CD4-positive, CD25-positive, alpha-beta regulatory T cell (primary cell): ENCODE data around the gene METTL27. TPM values are rescaled to one million over a fixed set of nuclear protein-coding genes. Genes with fewer than 3 reads are reported as not detected.
A peak's percentile ranks its signal among the peaks of the same experiment; 100 is the strongest.
"Not testable (repeated sequence)": the region's sequence is repeated elsewhere in the genome, so short reads cannot be mapped to it uniquely, and the experiment has no call there.

Source experiments
- ATAC-seq, 2 donors: fragments of 150-1000 bp; cut with Tn5 transposase; one replicate each; pipeline ENCODE4 v1.10.0; 2021; ENCODE audit warnings: low read depth in 2 of 2, moderate number of reproducible peaks in 2 of 2, moderate library complexity in 1 of 2
- DNase-seq, 3 donors: peaks; one replicate each; pipeline versions ENCODE4 v3.0.0 to v3.0.0-alpha.2; 2012 to 2022; ENCODE audit warnings: mixed read lengths in 1 of 3
- H3K27ac ChIP-seq: one replicate; pipeline ENCODE4 v1.7.0; 2013; ENCODE audit warnings: mild to moderate bottlenecking, low read length; ENCODE audit not compliant: insufficient read depth, poor library complexity, severe bottlenecking
- H3K27me3 ChIP-seq: one replicate; pipeline ENCODE4 v1.7.0; 2013; ENCODE audit warnings: low read length; ENCODE audit not compliant: control insufficient read depth, insufficient read depth
- H3K36me3 ChIP-seq: one replicate; pipeline ENCODE4 v1.7.0; 2013; ENCODE audit warnings: mild to moderate bottlenecking, low read length, moderate library complexity; ENCODE audit not compliant: control insufficient read depth, insufficient read depth
- H3K4me1 ChIP-seq: 2 replicates; pipeline ENCODE4 v1.7.0; 2013; ENCODE audit warnings: mild to moderate bottlenecking, low read length; ENCODE audit not compliant: insufficient read depth, control insufficient read depth, poor library complexity, severe bottlenecking
- H3K4me3 ChIP-seq: one replicate; pipeline ENCODE4 v1.7.0; 2013; ENCODE audit warnings: low read depth, mild to moderate bottlenecking, low read length, moderate library complexity
- H3K9me3 ChIP-seq, 2 experiments: 1 replicate in 1 of 2; 2 replicates in 1 of 2; pipeline ENCODE4 v1.7.0; 2013; ENCODE audit warnings: low read length in 2 of 2, mild to moderate bottlenecking in 1 of 2, moderate library complexity in 1 of 2; ENCODE audit not compliant: control insufficient read depth in 2 of 2
- H3K27ac Mint-ChIP-seq, 3 donors: one replicate each; pipeline ENCODE4 v1.8.0; 2020 to 2022; ENCODE audit warnings: mild to moderate bottlenecking in 3 of 3, mixed read lengths in 3 of 3, moderate library complexity in 2 of 3
- H3K27me3 Mint-ChIP-seq: one replicate; pipeline ENCODE4 v1.8.0; 2022; ENCODE audit warnings: mild to moderate bottlenecking, mixed read lengths
- H3K36me3 Mint-ChIP-seq: one replicate; pipeline ENCODE4 v1.8.0; 2020; ENCODE audit warnings: mixed read lengths
- H3K4me1 Mint-ChIP-seq, 4 donors: one replicate each; pipeline ENCODE4 v1.8.0; 2020 to 2022; ENCODE audit warnings: mixed read lengths in 4 of 4, mild to moderate bottlenecking in 1 of 4
- H3K4me3 Mint-ChIP-seq, 4 donors: one replicate each; pipeline ENCODE4 v1.8.0; 2020 to 2022; ENCODE audit warnings: mild to moderate bottlenecking in 4 of 4, mixed read lengths in 4 of 4, moderate library complexity in 3 of 4
- H3K9me3 Mint-ChIP-seq, 7 donors: one replicate each; pipeline ENCODE4 v1.8.0; 2020 to 2022; ENCODE audit warnings: mixed read lengths in 7 of 7, mild to moderate bottlenecking in 3 of 7, moderate library complexity in 2 of 7
- polyA plus RNA-seq, 4 donors: library from polyadenylated mRNA; unstranded; fragments of 300-500 nt; fragmentation: Illumina TruSeq; gene quantifications; one replicate each; pipeline ENCODE4 v1.2.3, GENCODE V29; 2021
- total RNA-seq: library from RNA; stranded (reverse); gene quantifications from one replicate; pipeline ENCODE4 v1.2.3, GENCODE V29; 2022

Gene METTL27
- total and polyA plus RNA-seq, 5 donors from 2014 or later = 1.1 to 29.1 (median 2.9) TPM

- Mint-ChIP-seq H3K4me1 (peaks cover under 1 to 33% (median 13%) of the 10 kb centered on the region in 4 donors), H3K4me3 (peak overlapping the region in 1 of 4 donors; percentile 84), H3K27ac (peak overlapping the region in 2 of 3 donors; percentile 67 to 87), H3K27me3 (peaks cover 17% of the 10 kb centered on the region)
- ATAC-seq, DNase-seq, H3K9me3 ChIP-seq, H3K9me3 Mint-ChIP-seq, H3K4me3 ChIP-seq, H3K27ac ChIP-seq, H3K36me3 Mint-ChIP-seq, H3K36me3 ChIP-seq, H3K27me3 ChIP-seq: not testable (repeated sequence)
- peaks cover 25% of the 10 kb centered on the region for H3K4me1 ChIP-seq
Measured at GRCh38 chr7:73821597-73822285, 20.6 kb downstream of the METTL27 start.

GRCh38 chr7:73820013-73820412 is 22.3 kb downstream of the METTL27 start:
- H3K27ac ChIP-seq = no peak overlapping the region
- Mint-ChIP-seq H3K9me3 (peaks cover 0 to 3% (median 0%) of the 10 kb centered on the region in 7 donors), H3K4me3 (no peak overlapping the region), H3K27ac (peak overlapping the region in 1 of 3 donors; percentile 59), H3K4me1 (peaks cover 0 to 26% (median 7%) of the 10 kb centered on the region in 4 donors), H3K27me3 (peaks cover 16% of the 10 kb centered on the region), H3K36me3 (no peaks in the 10 kb centered on the region)
- no peaks in the 10 kb centered on the region for H3K9me3 ChIP-seq
- DNase-seq = no peak
- H3K27me3 ChIP-seq = no peaks in the 10 kb centered on the region
- ATAC-seq = no peak
- H3K36me3 ChIP-seq = no peaks in the 10 kb centered on the region
- H3K4me1 ChIP-seq = peaks cover 21% of the 10 kb centered on the region
- no peak overlapping the region for H3K4me3 ChIP-seq

- Histone ChIP-seq H3K27ac (no peak overlapping the region), H3K4me1 (no peaks in the 10 kb centered on the region), H3K9me3 (peaks cover 7 to 10% of the 10 kb centered on the region in 2 experiments), H3K4me3 (no peak overlapping the region), H3K36me3 (no peaks in the 10 kb centered on the region), H3K27me3 (no peaks in the 10 kb centered on the region)
- Mint-ChIP-seq H3K36me3 (no peaks in the 10 kb centered on the region), H3K4me3 (no peak overlapping the region), H3K4me1 (peaks cover 0 to 3% (median 0%) of the 10 kb centered on the region in 4 donors), H3K27ac (peak overlapping the region in 1 of 3 donors; percentile 26), H3K9me3 (peaks cover 0 to 13% (median 0%) of the 10 kb centered on the region in 7 donors), H3K27me3 (peaks cover 22% of the 10 kb centered on the region)
- ATAC-seq (no peak), DNase-seq (no peak)
Measured at GRCh38 chr7:73817121-73817520, 25.2 kb downstream of the METTL27 start.

- Histone ChIP-seq H3K27me3 (no peaks in the 10 kb centered on the region), H3K4me3 (no peak overlapping the region), H3K9me3 (peaks cover 8 to 10% of the 10 kb centered on the region in 2 experiments), H3K36me3 (no peaks in the 10 kb centered on the region), H3K27ac (no peak overlapping the region), H3K4me1 (no peaks in the 10 kb centered on the region)
- H3K4me1 Mint-ChIP-seq = peaks cover 0 to 4% (median 0%) of the 10 kb centered on the region in 4 donors
- H3K9me3 Mint-ChIP-seq = peaks cover 0 to 13% (median 0%) of the 10 kb centered on the region in 7 donors
- no peak overlapping the region for H3K4me3 Mint-ChIP-seq
- DNase-seq (no peak), ATAC-seq (no peak)
- H3K27ac Mint-ChIP-seq = no peak overlapping the region
- H3K27me3 Mint-ChIP-seq = peaks cover 30% of the 10 kb centered on the region
- no peaks in the 10 kb centered on the region for H3K36me3 Mint-ChIP-seq
Measured at GRCh38 chr7:73815436-73815835, 26.9 kb downstream of the METTL27 start.

GRCh38 chr7:73812996-73813395 is 29.3 kb downstream of the METTL27 start:
- Histone ChIP-seq H3K27me3 (no peaks in the 10 kb centered on the region), H3K36me3 (no peaks in the 10 kb centered on the region), H3K4me1 (no peaks in the 10 kb centered on the region), H3K4me3 (no peak overlapping the region), H3K9me3 (peaks cover 8 to 10% of the 10 kb centered on the region in 2 experiments), H3K27ac (no peak overlapping the region)
- Mint-ChIP-seq H3K9me3 (peaks cover 0 to 13% (median 0%) of the 10 kb centered on the region in 7 donors), H3K4me3 (no peak overlapping the region), H3K36me3 (no peaks in the 10 kb centered on the region), H3K27ac (no peak overlapping the region), H3K27me3 (peaks cover 21% of the 10 kb centered on the region), H3K4me1 (peaks cover 0 to 4% (median 0%) of the 10 kb centered on the region in 4 donors)
- no peak for DNase-seq
- no peak for ATAC-seq

- Mint-ChIP-seq H3K36me3 (no peaks in the 10 kb centered on the region), H3K4me1 (peaks cover 0 to 4% (median 0%) of the 10 kb centered on the region in 4 donors), H3K4me3 (no peak overlapping the region), H3K27me3 (peaks cover 19% of the 10 kb centered on the region), H3K27ac (peak overlapping the region in 1 of 3 donors; percentile 42), H3K9me3 (peaks cover 0 to 13% (median 0%) of the 10 kb centered on the region in 7 donors)
- Histone ChIP-seq H3K36me3 (no peaks in the 10 kb centered on the region), H3K27ac (no peak overlapping the region), H3K4me1 (no peaks in the 10 kb centered on the region), H3K4me3 (no peak overlapping the region), H3K27me3 (no peaks in the 10 kb centered on the region), H3K9me3 (peaks cover 8 to 10% of the 10 kb centered on the region in 2 experiments)
- ATAC-seq (peak; percentile 69 to 79), DNase-seq (peak; percentile 19 to 49 (median 33))
Measured at GRCh38 chr7:73811760-73812168, 30.6 kb downstream of the METTL27 start.

- H3K4me1 Mint-ChIP-seq = peaks cover 0 to 4% (median 0%) of the 10 kb centered on the region in 4 donors
- no peak for ATAC-seq
- H3K4me3 ChIP-seq = no peak overlapping the region
- H3K9me3 Mint-ChIP-seq = peaks cover 0 to 13% (median 0%) of the 10 kb centered on the region in 7 donors
- no peak overlapping the region for H3K27ac ChIP-seq
- peaks cover 8 to 10% of the 10 kb centered on the region in 2 experiments for H3K9me3 ChIP-seq
- no peaks in the 10 kb centered on the region for H3K36me3 ChIP-seq
- no peaks in the 10 kb centered on the region for H3K4me1 ChIP-seq
- H3K27me3 Mint-ChIP-seq = peaks cover 19% of the 10 kb centered on the region
- H3K27me3 ChIP-seq = no peaks in the 10 kb centered on the region
- H3K4me3 Mint-ChIP-seq = no peak overlapping the region
- DNase-seq = no peak
- H3K27ac Mint-ChIP-seq = no peak overlapping the region
- H3K36me3 Mint-ChIP-seq = no peaks in the 10 kb centered on the region
Measured at GRCh38 chr7:73810998-73811360, 31.3 kb downstream of the METTL27 start.
